GM21737 (cell line): ENCODE measurements around the gene ZNF736.
"Not testable (repeated sequence)": the region's sequence is repeated elsewhere in the genome, so short reads cannot be mapped to it uniquely, and the experiment has no call there.

ENCODE experiments used
- ATAC-seq: cut with Tn5 transposase; IDR thresholded peaks from one replicate; pipeline ENCODE4 v1.9.1; 2021; ENCODE audit warnings: mild to moderate bottlenecking, moderate library complexity; ENCODE audit not compliant: unreplicated experiment

Gene ZNF736

DNA sequence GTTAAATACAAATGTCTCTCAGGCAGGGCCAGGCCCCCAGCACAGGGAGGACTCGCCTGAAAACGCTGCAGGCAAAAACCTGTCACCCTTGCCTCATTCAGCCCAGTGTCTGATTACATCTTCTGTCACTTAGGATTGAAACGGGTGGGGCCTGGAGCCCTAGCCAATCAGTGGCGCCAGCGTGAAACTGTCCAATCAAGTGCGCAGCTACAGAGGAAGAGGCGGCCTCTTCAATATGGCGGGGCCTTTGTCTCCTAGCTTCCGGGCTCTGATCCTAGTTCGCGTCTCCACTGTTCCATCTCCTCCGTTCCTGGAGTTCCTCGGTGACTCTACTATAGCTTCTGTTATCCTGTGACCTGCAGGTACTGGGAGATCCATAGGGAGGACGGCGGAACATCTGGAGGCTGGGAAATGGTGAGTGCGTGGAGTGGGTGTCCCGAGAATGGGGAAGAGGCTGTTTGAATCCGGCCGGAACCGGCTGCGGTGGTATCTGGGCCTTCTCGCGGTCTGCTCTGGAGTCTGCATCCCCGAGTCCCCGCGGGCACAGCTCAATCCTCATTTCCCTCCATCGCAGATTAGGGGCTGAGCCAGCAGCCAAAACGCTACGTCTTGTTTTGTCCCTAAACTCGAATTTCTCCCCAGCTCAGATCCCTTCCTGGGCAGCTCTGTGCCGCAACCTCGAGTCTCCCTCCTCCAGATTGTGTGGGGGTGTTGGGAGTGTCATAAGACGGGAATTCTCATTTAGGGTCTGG lies at the start of gene ZNF736:
ZNF736 (plus strand) TSS at position 222 of the 752 bp plus-strand sequence; CDS start at position 412, 190 bp downstream.
- ATAC-seq = peak; percentile 100

DNA sequence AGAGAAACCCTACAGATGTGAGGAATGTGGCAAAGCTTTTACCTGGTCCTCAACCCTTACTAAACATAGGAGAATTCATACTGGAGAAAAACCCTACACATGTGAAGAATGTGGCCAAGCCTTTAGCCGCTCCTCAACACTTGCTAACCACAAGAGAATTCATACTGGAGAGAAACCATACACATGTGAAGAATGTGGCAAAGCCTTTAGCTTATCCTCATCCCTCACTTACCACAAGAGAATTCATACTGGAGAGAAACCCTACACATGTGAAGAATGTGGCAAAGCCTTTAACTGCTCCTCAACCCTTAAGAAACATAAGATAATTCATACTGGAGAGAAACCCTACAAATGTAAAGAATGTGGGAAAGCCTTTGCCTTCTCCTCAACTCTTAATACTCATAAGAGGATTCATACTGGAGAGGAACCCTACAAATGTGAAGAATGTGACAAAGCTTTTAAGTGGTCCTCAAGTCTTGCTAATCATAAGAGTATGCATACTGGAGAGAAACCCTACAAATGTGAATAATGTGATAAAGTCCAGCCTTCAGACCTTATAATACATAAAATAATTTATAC lies 47.3 kb upstream of the ZNF736 start:
- no peak for ATAC-seq

GRCh38 chr7:64277630-64278029 lies 36.1 kb upstream of the ZNF736 start:
- no peak for ATAC-seq

DNA sequence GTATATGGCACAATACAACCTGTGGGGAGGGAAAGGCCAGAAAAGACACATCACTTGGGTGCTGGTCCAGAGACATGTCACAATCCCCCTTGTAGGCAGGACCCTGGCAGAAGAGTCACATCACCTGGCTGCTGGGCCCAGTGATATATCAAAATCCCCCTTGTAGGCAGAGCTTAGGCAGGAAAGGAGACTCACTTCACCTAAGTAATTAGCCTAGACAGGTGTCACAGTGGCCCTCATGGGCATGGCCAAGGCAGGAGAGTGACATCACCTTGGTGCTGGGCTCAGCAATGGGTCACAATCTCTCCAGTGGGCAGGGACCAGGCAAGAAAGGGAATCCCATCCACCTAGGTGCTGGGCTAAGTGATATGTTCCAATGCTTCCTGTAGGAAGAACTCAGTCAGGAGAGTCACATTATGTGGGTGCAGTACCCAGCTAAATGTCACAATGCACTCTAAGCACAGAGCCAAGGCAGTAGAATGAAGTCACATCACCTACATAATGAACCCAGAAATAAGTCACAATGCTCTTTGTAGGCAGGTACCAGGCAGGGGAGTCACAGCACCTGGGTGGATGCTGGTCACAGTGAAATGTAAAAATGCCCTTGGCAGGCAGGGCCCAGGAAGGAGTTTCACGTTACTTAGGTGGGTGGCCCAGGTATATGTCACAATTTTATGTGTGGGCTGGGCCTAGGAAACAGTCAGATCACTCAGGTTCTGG lies 18.9 kb upstream of the ZNF736 start:
- no peak for ATAC-seq

DNA sequence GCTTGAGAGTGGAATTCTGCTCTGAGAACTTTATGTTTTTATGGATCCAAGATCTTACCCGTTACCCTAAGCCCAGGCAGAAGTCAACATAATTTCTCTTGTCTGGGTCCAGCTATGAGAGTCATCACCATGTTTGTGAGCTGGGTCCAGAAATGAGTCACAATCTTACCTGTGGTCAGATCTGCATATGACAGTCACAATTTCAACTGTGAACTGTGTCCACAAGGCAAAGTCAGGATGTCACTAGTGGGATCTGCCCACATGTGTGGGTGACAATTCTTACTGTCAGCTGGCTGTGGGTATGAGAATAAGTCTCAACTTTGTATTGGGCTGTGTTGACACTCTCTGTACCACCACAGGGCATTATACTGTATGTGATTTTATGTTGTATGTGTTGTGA lies 16.3 kb upstream of the ZNF736 start:
- ATAC-seq = not testable (repeated sequence)

- ATAC-seq = no peak
Measured at GRCh38 chr7:64300641-64301405, 12.9 kb upstream of the ZNF736 start.

GRCh38 chr7:64307254-64308015 lies 6.3 kb upstream of the ZNF736 start:
- ATAC-seq = peak; percentile 99

DNA sequence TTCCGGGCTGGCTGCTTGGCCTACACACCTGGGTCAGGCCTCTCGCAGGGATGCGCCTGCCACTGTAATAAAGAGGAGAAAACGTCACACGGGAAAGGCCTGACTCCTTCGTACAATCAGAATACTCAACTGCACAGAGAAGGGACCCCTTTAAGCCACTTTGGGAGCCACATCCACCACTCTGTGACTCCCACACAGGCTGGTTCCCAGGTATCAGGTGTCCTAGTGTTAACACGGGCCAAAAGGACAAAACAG lies 5.8 kb upstream of the ZNF736 start:
- ATAC-seq = no peak

GRCh38 chr7:64310426-64310825 lies 3.3 kb upstream of the ZNF736 start:
- no peak for ATAC-seq

DNA sequence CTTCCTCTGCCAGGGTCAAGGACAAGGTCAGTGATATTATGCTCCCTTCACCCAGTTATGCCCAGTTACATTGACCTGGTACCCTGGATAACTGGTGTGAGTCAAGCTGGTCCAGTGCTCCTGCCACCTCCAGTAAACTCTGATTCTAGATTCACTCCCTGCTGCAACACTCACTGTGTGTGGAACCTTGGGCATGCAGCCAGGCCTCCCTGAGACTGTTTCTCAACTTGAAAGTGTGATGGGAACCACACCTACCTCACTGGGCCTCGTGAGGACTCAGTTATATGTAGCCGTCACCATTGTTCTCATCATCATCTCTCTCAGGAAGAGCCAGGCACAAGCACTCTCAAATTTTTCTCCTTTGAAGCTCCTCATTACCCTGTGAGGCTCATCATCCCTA lies 935 bp upstream of the ZNF736 start:
- no peak for ATAC-seq

- ATAC-seq = no peak
Measured at GRCh38 chr7:64314566-64314965, 805 bp downstream of the ZNF736 start.

- not testable (repeated sequence) for ATAC-seq
Measured at GRCh38 chr7:64316031-64316742, 2.4 kb downstream of the ZNF736 start.

DNA sequence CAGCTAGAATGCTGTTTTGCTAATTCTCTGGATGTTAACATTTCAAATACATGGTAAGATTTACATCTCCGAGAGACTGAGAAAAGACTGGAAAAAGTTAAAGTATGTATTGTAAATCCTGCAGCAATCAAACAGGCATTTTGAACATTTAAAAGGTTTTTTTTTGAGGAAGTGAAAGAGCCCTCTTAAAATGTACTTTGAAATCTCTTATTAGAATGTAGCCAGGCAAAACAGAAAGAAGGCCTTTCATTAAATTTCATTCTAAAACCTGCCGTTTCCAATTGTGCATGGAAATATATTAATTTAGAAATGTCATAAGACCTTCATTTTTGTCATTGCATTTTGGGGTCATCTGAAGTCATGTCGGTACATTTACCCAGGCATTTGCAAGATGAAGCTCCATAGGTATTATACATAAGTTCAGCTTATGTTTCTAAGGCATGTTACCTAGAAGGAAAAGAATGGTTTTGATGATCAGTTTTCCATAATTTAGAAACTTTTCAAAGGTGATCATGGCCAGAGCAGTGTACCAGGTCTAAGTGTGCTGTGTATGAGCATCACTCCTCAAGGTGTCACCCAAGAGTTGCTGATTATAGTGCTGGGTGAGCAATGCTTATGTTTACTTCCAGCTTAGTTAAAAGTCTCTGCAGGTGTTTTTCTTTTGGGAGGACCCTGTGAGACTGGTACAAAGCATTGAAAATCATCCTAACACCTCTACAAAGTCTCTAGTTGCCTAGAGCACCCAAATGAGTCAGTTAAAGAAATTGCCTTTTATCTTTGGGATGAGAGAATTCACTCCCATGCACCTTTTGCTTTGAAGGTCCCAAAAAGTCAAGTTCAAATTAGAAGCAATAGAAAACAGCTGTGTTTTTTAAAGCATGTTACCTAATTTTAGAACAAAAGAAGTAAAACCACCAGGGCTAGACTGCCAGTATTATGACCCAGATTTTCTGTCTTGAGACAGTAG lies 7.1 kb downstream of the ZNF736 start:
- ATAC-seq = no peak

DNA sequence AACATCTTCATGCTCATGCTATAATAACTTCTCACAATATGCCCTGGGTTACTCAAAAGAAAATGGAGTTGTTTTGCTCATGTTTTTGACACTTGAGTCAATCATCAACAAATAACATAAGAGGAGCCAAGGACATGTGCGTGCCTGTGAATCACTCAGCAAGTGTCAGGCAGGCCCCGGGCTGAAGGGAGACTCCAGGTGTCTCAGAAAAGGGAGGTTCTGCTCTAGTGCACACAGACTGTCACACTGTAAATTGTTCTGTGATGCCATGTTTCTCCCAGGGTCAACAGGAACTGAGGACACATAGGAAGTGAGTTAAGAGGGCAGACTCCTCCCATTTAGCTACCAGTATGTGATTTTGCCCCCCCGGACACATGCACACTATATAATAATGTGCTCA lies 10.4 kb downstream of the ZNF736 start:
- not testable (repeated sequence) for ATAC-seq

DNA sequence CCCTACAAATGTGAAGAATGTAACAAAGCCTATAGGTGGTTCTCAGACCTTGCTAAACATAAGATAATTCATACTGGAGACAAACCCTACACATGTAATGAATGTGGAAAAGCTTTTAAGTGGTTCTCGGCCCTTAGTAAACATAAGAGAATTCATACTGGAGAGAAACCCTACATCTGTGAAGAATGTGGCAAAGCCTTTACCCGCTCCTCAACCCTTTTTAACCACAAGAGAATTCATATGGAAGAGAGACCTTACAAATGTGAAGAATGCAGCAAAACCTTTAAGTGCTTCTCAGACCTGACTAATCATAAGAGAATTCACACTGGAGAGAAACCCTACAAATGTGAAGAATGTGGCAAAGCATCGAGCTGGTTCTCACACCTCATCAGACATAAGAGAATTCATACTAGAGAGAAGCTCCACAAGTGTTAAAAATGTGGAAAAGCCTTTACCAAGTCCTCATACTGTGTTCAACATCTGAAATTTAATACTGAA lies 35.0 kb downstream of the ZNF736 start:
- ATAC-seq = not testable (repeated sequence)

DNA sequence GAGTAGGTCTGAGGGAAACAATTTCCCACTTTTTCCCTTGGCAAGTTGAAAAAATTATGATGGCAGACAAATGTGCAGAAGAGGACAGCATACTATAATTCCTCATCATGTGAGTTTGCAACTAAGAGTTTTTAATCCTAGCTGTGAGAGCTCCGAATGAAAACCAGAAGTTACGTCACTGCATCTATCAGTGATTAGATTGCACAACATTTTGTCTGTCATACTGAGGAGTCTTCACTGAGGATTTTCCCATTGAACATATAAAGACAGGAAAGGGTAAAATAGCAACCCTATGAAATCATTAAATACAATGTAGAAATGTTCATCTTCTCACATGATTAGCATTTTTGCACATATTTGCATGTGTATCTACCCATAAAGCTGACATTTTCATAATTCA lies 45.8 kb downstream of the ZNF736 start:
- ATAC-seq = no peak

- ATAC-seq = no peak
Measured at GRCh38 chr7:64371116-64371515, 57.4 kb downstream of the ZNF736 start.

- no peak for ATAC-seq
Measured at GRCh38 chr7:64373017-64373416, 59.3 kb downstream of the ZNF736 start.

GRCh38 chr7:64400401-64400800 lies 86.6 kb downstream of the ZNF736 start:
- no peak for ATAC-seq
